Spleen (tissue), 7 donors: ENCODE data around the gene GNAT1.

Experiments
- POLR2AphosphoS5 ChIP-seq, 3 donors: sonication (generic); formaldehyde crosslinking; IDR thresholded peaks; one replicate each; pipeline ENCODE4 v1.5.1; 2017; ENCODE audit warnings: antibody characterized with exemption in 3 of 3
- TF ChIP-seq, protein P1 (sequence below), 11 experiments: fragments of 200-600 bp in 7 of 11; fragments of 450-650 bp in 4 of 11; sonication (generic) in 4 of 11; IDR thresholded peaks in 8 of 11; conservative IDR thresholded peaks in 3 of 11; 1 replicate in 7 of 11; 2 replicates in 4 of 11; pipeline versions ENCODE4 v1.4.0 to v1.8.0; 2016 to 2021; ENCODE audit warnings: antibody characterized with exemption in 11 of 11, inconsistent platforms in 4 of 11, mild to moderate bottlenecking in 1 of 11
- donor health status: DM: no; HTN: no; CAD: no; lungs with moderate emphysema.
- donor health status: DM: no; HTN: no; CAD: no.
- donor health status: DM: no; HTN: no; CAD: no.

DNA sequence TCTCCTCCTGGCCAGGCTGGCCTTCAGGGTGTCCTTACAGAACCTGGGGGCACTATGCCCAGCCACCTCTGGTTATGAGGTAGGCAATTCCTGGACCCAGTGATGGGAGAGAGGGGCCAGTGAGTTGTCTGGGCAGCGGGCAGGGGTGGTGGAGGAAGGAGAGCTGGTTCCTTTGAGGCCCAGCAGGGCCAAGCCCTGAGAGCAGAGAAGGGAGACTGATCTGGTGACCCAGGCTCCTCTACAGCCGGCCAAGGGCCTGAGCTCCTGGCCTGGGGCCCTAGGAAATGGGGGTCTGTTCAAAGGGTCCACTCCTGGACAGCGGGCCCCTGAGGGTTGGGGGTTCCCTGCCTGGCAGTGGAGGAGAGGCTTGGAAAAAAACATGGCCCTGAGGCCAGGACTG lies 21.6 kb downstream of the GNAT1 start:
- TF ChIP-seq, protein P1, sequence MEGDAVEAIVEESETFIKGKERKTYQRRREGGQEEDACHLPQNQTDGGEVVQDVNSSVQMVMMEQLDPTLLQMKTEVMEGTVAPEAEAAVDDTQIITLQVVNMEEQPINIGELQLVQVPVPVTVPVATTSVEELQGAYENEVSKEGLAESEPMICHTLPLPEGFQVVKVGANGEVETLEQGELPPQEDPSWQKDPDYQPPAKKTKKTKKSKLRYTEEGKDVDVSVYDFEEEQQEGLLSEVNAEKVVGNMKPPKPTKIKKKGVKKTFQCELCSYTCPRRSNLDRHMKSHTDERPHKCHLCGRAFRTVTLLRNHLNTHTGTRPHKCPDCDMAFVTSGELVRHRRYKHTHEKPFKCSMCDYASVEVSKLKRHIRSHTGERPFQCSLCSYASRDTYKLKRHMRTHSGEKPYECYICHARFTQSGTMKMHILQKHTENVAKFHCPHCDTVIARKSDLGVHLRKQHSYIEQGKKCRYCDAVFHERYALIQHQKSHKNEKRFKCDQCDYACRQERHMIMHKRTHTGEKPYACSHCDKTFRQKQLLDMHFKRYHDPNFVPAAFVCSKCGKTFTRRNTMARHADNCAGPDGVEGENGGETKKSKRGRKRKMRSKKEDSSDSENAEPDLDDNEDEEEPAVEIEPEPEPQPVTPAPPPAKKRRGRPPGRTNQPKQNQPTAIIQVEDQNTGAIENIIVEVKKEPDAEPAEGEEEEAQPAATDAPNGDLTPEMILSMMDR (IDR thresholded peaks at IDR 0.05 in 8 of 11, conservative IDR thresholded peaks at IDR 0.05 in 3 of 11): no peak
- TF ChIP-seq POLR2AphosphoS5 (IDR thresholded peaks at IDR 0.05): no peak
